PC-3 (cell line): ENCODE data around the gene VPS36. TPM values are rescaled to one million over a fixed set of nuclear protein-coding genes. Genes with fewer than 3 reads are reported as not detected.
"Not testable (repeated sequence)": the region's sequence is repeated elsewhere in the genome, so short reads cannot be mapped to it uniquely, and the experiment has no call there.

ENCODE experiments used
- ATAC-seq: fragments of 200-7000 bp; cut with Tn5 transposase; 2 replicates; pipeline ENCODE4 v1.9.1; 2020; ENCODE audit warnings: mild to moderate bottlenecking, moderate library complexity
- BruUV-seq: library from RNA; stranded (reverse); fragments of 400-500 nt; replicated peaks from 2 replicates; lab custom pipeline; 2021; lab: Mats Ljungman, UMichigan
- CTCF ChIA-PET: fragments of 300-600 bp; sonication (Branson Sonifier 250); formaldehyde crosslinking; loops from one replicate; lab custom pipeline; 2022; ENCODE audit warnings: antibody characterized with exemption; lab: Charles Lee
- POLR2A ChIA-PET: fragments of 300-600 bp; sonication (Branson Sonifier 250); formaldehyde crosslinking; loops from one replicate; lab custom pipeline; 2022; ENCODE audit warnings: antibody characterized with exemption; ENCODE audit not compliant: unreplicated experiment; lab: Charles Lee
- DNase-seq: peaks from one replicate; pipeline ENCODE4 v3.0.0-alpha.2; 2015
- H2AFZ ChIP-seq: fragments of 300-600 bp; sonication (generic); 2 replicates; pipeline ENCODE4 v1.6.0; 2016; ENCODE audit warnings: antibody characterized with exemption, low read length
- H3F3A ChIP-seq: fragments of 300-600 bp; sonication (generic); one replicate; pipeline ENCODE4 v1.6.0; 2017; ENCODE audit warnings: antibody characterized with exemption, low read length, control low read depth, mild to moderate bottlenecking; ENCODE audit not compliant: unreplicated experiment
- H3K27ac ChIP-seq: fragments of 300-600 bp; sonication (generic); 2 replicates; pipeline ENCODE4 v1.5.1; 2016; ENCODE audit warnings: mild to moderate bottlenecking, low read length
- H3K27me3 ChIP-seq: fragments of 300-600 bp; sonication (generic); 2 replicates; pipeline ENCODE4 v1.6.1; 2016; ENCODE audit warnings: low read length, mixed read lengths
- H3K36me3 ChIP-seq: fragments of 300-600 bp; sonication (generic); 2 replicates; pipeline ENCODE4 v1.6.1; 2016; ENCODE audit warnings: low read depth, mixed run types, low read length, mixed read lengths
- H3K4me1 ChIP-seq: fragments of 300-600 bp; sonication (generic); 2 replicates; pipeline ENCODE4 v1.5.1; 2016; ENCODE audit warnings: low read length; ENCODE audit not compliant: insufficient read depth
- H3K4me2 ChIP-seq: fragments of 300-600 bp; sonication (generic); 2 replicates; pipeline ENCODE4 v1.6.0; 2016; ENCODE audit warnings: low read length
- H3K4me3 ChIP-seq: fragments of 300-600 bp; sonication (generic); 2 replicates; pipeline ENCODE4 v1.5.1; 2016; ENCODE audit warnings: mild to moderate bottlenecking, low read length, mixed read lengths
- H3K79me2 ChIP-seq: fragments of 300-600 bp; sonication (generic); 2 replicates; pipeline ENCODE4 v1.6.1; 2017; ENCODE audit warnings: low read length, mixed read lengths
- H3K9ac ChIP-seq: fragments of 300-600 bp; sonication (generic); 2 replicates; pipeline ENCODE4 v1.6.0; 2016; ENCODE audit warnings: mild to moderate bottlenecking, low read length
- H3K9me2 ChIP-seq: fragments of 300-600 bp; sonication (generic); replicated peaks from 2 replicates; pipeline ENCODE4 v1.6.1; 2016; ENCODE audit warnings: mixed run types, low read length, mixed read lengths
- H3K9me3 ChIP-seq: fragments of 300-600 bp; sonication (generic); 2 replicates; pipeline ENCODE4 v1.6.1; 2016; ENCODE audit warnings: low read length, mixed read lengths
- H4K20me1 ChIP-seq: fragments of 300-600 bp; sonication (generic); 2 replicates; pipeline ENCODE4 v1.6.1; 2016; ENCODE audit warnings: low read length, mixed read lengths
- EZH2 ChIP-seq: fragments of 300-600 bp; sonication (generic); IDR thresholded peaks from one replicate; pipeline ENCODE4 v1.6.1; 2017; ENCODE audit warnings: antibody characterized with exemption, mild to moderate bottlenecking, low read length; ENCODE audit not compliant: unreplicated experiment
- EZH2phosphoT487 ChIP-seq: fragments of 300-600 bp; sonication (generic); IDR thresholded peaks from 2 replicates; pipeline ENCODE4 v1.6.1; 2018; ENCODE audit warnings: mild to moderate bottlenecking, antibody characterized with exemption, low read length, borderline replicate concordance
- intact Hi-C: fragments of 100-400 bp; cut with micrococcal nuclease; formaldehyde crosslinking; loops from 2 replicates; pipeline ENCODE4 v1.9.0; 2023
- total RNA-seq: library from RNA; depleted of rRNA; stranded (reverse); fragments of >200 nt; gene quantifications from 2 replicates; pipeline ENCODE4 v1.2.3, GENCODE V29; 2014
- TF ChIP-seq, protein P1 (sequence below): fragments of 300-600 bp; sonication (generic); conservative IDR thresholded peaks from 2 replicates; pipeline ENCODE4 v1.5.1; 2017; ENCODE audit warnings: antibody characterized with exemption, low read depth, mild to moderate bottlenecking, low read length

VPS36 gene
- total RNA-seq, 1 experiment from 2014 or later, result 10.1 TPM

- POLR2A ChIA-PET, DNase-seq, H4K20me1 ChIP-seq, H3K27ac ChIP-seq, BruUV-seq, H3F3A ChIP-seq, H3K4me2 ChIP-seq, CTCF ChIA-PET, H3K79me2 ChIP-seq, H3K4me3 ChIP-seq, H3K36me3 ChIP-seq, H3K9me3 ChIP-seq, H3K4me1 ChIP-seq, H2AFZ ChIP-seq, H3K9me2 ChIP-seq, intact Hi-C loops, H3K27me3 ChIP-seq, H3K9ac ChIP-seq: not testable (repeated sequence)
- peak; percentile 64 for ATAC-seq
Observed at GRCh38 chr13:52487078-52487477, 36.6 kb upstream of the VPS36 start.

DNA sequence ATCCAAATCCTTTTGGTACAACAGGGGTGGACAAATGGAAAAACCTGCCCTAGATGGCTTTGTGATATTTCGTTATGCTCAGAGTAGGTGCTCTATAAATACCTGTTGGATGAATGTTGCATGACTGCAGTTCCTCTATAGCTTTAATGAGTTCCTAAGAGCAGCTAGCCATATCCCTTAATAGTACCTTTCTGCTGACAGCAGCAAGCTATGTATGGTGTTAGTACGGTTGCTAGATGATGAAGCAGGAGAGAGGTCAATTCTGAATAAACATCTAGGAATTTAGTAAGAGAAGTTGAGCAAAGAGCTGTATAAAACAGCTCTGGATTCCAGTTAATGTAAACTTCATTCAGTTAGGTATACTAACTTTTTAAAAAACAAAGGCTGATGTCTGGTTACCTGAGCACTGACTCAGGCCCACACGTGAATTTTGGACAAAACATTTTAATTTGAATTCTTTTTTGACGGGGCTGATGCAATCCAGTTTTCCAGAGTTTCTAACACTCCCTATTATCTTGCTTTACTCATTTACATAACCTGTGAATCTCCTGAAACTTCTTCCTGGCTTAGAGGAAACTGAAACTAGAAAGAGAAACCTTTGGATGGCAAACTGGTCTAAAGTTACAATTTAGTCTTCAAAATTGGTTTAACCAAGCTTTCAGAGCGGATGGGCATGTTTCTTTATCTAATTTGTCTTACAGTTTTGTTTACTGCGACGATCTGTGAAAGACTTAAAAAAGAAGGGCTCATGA, 30.4 kb upstream of the VPS36 start:
- H2AFZ ChIP-seq, BruUV-seq, H3K27ac ChIP-seq, CTCF ChIA-PET, H3K9me2 ChIP-seq, intact Hi-C loops, H3K36me3 ChIP-seq, H4K20me1 ChIP-seq, POLR2A ChIA-PET, H3K4me1 ChIP-seq, DNase-seq, H3F3A ChIP-seq, H3K4me2 ChIP-seq, H3K27me3 ChIP-seq, H3K79me2 ChIP-seq, H3K9ac ChIP-seq, H3K9me3 ChIP-seq, H3K4me3 ChIP-seq: not testable (repeated sequence)
- ATAC-seq, result peak; percentile 97

- H3K4me2 ChIP-seq, BruUV-seq, DNase-seq, H3K27ac ChIP-seq, H2AFZ ChIP-seq, H3K4me3 ChIP-seq, CTCF ChIA-PET, H3F3A ChIP-seq, H3K27me3 ChIP-seq, H3K4me1 ChIP-seq, ATAC-seq, intact Hi-C loops, H4K20me1 ChIP-seq, H3K9me3 ChIP-seq, H3K9ac ChIP-seq, H3K9me2 ChIP-seq, POLR2A ChIA-PET: not testable (repeated sequence)
- H3K36me3 ChIP-seq, result peaks cover 17% of the 10 kb centered on the region
- peaks cover 15% of the 10 kb centered on the region; the same call in 1 of the 2 replicates for H3K79me2 ChIP-seq
Observed at GRCh38 chr13:52468487-52468886, 18.1 kb upstream of the VPS36 start.

- H3K36me3 ChIP-seq, result peaks cover 44% of the 10 kb centered on the region
- no TSS peak for BruUV-seq
Observed at GRCh38 chr13:52463526-52463925, 13.1 kb upstream of the VPS36 start.

More at GRCh38 chr13:52463526-52463925, 13.1 kb upstream of the VPS36 start:
- TF ChIP-seq, protein P1, sequence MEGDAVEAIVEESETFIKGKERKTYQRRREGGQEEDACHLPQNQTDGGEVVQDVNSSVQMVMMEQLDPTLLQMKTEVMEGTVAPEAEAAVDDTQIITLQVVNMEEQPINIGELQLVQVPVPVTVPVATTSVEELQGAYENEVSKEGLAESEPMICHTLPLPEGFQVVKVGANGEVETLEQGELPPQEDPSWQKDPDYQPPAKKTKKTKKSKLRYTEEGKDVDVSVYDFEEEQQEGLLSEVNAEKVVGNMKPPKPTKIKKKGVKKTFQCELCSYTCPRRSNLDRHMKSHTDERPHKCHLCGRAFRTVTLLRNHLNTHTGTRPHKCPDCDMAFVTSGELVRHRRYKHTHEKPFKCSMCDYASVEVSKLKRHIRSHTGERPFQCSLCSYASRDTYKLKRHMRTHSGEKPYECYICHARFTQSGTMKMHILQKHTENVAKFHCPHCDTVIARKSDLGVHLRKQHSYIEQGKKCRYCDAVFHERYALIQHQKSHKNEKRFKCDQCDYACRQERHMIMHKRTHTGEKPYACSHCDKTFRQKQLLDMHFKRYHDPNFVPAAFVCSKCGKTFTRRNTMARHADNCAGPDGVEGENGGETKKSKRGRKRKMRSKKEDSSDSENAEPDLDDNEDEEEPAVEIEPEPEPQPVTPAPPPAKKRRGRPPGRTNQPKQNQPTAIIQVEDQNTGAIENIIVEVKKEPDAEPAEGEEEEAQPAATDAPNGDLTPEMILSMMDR, result no peak
- TF ChIP-seq EZH2phosphoT487 (no peak), EZH2 (no peak)
- Histone ChIP-seq H3K79me2 (peaks cover 60% of the 10 kb centered on the region), H2AFZ (no peak overlapping the region), H3K4me2 (no peak overlapping the region), H3K4me1 (peaks cover 5% of the 10 kb centered on the region), H3K9ac (no peak overlapping the region), H3F3A (no peaks in the 10 kb centered on the region), H3K9me2 (no peaks in the 10 kb centered on the region), H4K20me1 (0 out of 2 replicates have a peak, but pooled peaks cover 13% of the 10 kb centered on the region), H3K27me3 (no peaks in the 10 kb centered on the region), H3K4me3 (no peak overlapping the region), H3K9me3 (no peaks in the 10 kb centered on the region), H3K27ac (no peak overlapping the region)
- DNase-seq, result no peak
- ChIA-PET POLR2A (no interaction called here), CTCF (no interaction called here)
- intact Hi-C loops, result no loop called here
- no peak for ATAC-seq
